ENCODE data around the gene MLANA.

DNA sequence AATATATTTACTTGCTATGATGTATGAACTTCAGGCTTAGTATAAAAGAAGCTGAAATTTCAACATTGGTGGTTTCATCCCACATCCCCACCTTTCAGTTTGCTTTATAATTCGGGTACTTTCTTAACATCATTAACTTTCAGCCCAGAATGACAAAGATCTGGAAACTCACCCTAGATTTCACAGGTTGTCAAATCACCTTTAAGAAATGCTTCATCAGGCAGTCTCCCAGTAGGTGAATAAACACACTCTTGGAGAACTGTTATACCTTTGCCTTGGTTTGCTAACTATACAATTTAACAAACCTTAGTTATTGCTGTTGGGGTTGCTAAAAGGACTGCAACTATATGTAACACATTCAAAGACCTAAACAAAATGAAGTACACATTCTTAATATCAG, 54.4 kb downstream of the MLANA start:
- TF ChIP-seq, protein P1, sequence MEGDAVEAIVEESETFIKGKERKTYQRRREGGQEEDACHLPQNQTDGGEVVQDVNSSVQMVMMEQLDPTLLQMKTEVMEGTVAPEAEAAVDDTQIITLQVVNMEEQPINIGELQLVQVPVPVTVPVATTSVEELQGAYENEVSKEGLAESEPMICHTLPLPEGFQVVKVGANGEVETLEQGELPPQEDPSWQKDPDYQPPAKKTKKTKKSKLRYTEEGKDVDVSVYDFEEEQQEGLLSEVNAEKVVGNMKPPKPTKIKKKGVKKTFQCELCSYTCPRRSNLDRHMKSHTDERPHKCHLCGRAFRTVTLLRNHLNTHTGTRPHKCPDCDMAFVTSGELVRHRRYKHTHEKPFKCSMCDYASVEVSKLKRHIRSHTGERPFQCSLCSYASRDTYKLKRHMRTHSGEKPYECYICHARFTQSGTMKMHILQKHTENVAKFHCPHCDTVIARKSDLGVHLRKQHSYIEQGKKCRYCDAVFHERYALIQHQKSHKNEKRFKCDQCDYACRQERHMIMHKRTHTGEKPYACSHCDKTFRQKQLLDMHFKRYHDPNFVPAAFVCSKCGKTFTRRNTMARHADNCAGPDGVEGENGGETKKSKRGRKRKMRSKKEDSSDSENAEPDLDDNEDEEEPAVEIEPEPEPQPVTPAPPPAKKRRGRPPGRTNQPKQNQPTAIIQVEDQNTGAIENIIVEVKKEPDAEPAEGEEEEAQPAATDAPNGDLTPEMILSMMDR (IDR thresholded peaks at IDR 0.05), result no peak
- TF ChIP-seq POLR2A (IDR thresholded peaks at IDR 0.05), result no peak
